IMR-90 (cell line): ENCODE results near the gene INTS11. TPM values are rescaled to one million over a fixed set of nuclear protein-coding genes. Genes with fewer than 3 reads are reported as not detected.

Experiments used
- ATAC-seq: fragments of 200-7000 bp; cut with Tn5 transposase; 2 replicates; pipeline ENCODE4 v1.9.1; 2020; ENCODE audit warnings: low read depth, mild to moderate bottlenecking, moderate library complexity
- BruUV-seq: library from RNA; stranded (reverse); fragments of 400-500 nt; replicated peaks from 2 replicates; lab custom pipeline; 2021; lab: Mats Ljungman, UMichigan
- CTCF ChIA-PET: fragments of 300-600 bp; formaldehyde crosslinking; extraction: SDS; loops from one replicate; lab custom pipeline; 2021; ENCODE audit warnings: antibody characterized with exemption; lab: Yijun Ruan, JAX
- POLR2A ChIA-PET: fragments of 300-600 bp; sonication (Branson Sonifier 250); formaldehyde crosslinking; loops from one replicate; lab custom pipeline; 2022; ENCODE audit warnings: antibody characterized with exemption; ENCODE audit not compliant: unreplicated experiment; lab: Charles Lee
- DNase-seq: peaks from one replicate; pipeline ENCODE4 v3.0.0; 2013
- H2AFZ ChIP-seq: replicated peaks from 2 replicates; pipeline ENCODE3; 2013; ENCODE audit warnings: low read length, mild to moderate bottlenecking; ENCODE audit not compliant: poor library complexity
- H2AK5ac ChIP-seq: 2 replicates; pipeline ENCODE4 v1.6.1; 2013; ENCODE audit warnings: low read depth, low read length, inconsistent platforms
- H2AK9ac ChIP-seq: replicated peaks from 2 replicates; pipeline ENCODE3; 2013; ENCODE audit warnings: mild to moderate bottlenecking, low read depth, low read length, moderate library complexity; ENCODE audit not compliant: poor library complexity
- H2BK120ac ChIP-seq: 2 replicates; pipeline ENCODE4 v1.6.1; 2013; ENCODE audit warnings: low read depth, low read length, inconsistent platforms
- H2BK15ac ChIP-seq: 3 replicates; pipeline ENCODE4 v1.6.1; 2013; ENCODE audit warnings: low read depth, low read length, inconsistent platforms
- H2BK20ac ChIP-seq: 2 replicates; pipeline ENCODE4 v1.6.1; 2013; ENCODE audit warnings: low read depth, mild to moderate bottlenecking, inconsistent platforms, low read length, moderate library complexity
- H2BK5ac ChIP-seq: 2 replicates; pipeline ENCODE4 v1.6.1; 2013; ENCODE audit warnings: mild to moderate bottlenecking, low read depth, low read length, inconsistent platforms; ENCODE audit not compliant: poor library complexity, severe bottlenecking
- H3K14ac ChIP-seq: replicated peaks from 2 replicates; pipeline ENCODE4 v1.6.1; 2013; ENCODE audit warnings: low read depth, low read length, inconsistent platforms
- H3K18ac ChIP-seq: 2 replicates; pipeline ENCODE4 v1.6.1; 2013; ENCODE audit warnings: low read depth, low read length, control low read depth
- H3K23ac ChIP-seq: 2 replicates; pipeline ENCODE4 v1.6.1; 2013; ENCODE audit warnings: low read depth, low read length, inconsistent platforms
- H3K27ac ChIP-seq: 2 replicates; pipeline ENCODE4 v1.5.1; 2013; ENCODE audit warnings: mild to moderate bottlenecking, control low read depth, low read length; ENCODE audit not compliant: insufficient read depth
- H3K27me3 ChIP-seq: 2 replicates; pipeline ENCODE4 v1.6.1; 2013; ENCODE audit warnings: low read length; ENCODE audit not compliant: control insufficient read depth, insufficient read depth
- H3K36me3 ChIP-seq: 2 replicates; pipeline ENCODE4 v1.6.1; 2013; ENCODE audit warnings: low read length, mixed read lengths; ENCODE audit not compliant: control insufficient read depth, insufficient read depth
- H3K4ac ChIP-seq: 2 replicates; pipeline ENCODE4 v1.6.1; 2013; ENCODE audit warnings: low read depth, low read length, inconsistent platforms
- H3K4me1 ChIP-seq: 2 replicates; pipeline ENCODE4 v1.6.1; 2013; ENCODE audit warnings: low read length, mixed read lengths; ENCODE audit not compliant: control insufficient read depth, insufficient read depth
- H3K4me2 ChIP-seq: 2 replicates; pipeline ENCODE4 v1.6.1; 2013; ENCODE audit warnings: low read depth, mild to moderate bottlenecking, control low read depth, low read length, moderate library complexity
- H3K4me3 ChIP-seq: 2 replicates; pipeline ENCODE4 v1.5.1; 2013; ENCODE audit warnings: low read depth, mild to moderate bottlenecking, control low read depth, low read length, moderate library complexity; ENCODE audit not compliant: insufficient read depth
- H3K56ac ChIP-seq: 2 replicates; pipeline ENCODE4 v1.6.1; 2013; ENCODE audit warnings: low read length, inconsistent platforms; ENCODE audit not compliant: insufficient read depth; ENCODE audit errors: extremely low read depth
- H3K79me1 ChIP-seq, 2 experiments: 2 replicates each; pipeline ENCODE4 v1.6.1; 2013; ENCODE audit warnings: low read length in 2 of 2, inconsistent platforms in 1 of 2, low read depth in 1 of 2
- H3K9ac ChIP-seq: 2 replicates; pipeline ENCODE4 v1.6.1; 2013; ENCODE audit warnings: low read depth, low read length, control low read depth
- H3K9me1 ChIP-seq: 2 replicates; pipeline ENCODE4 v1.6.1; 2013; ENCODE audit warnings: low read length, inconsistent platforms; ENCODE audit not compliant: insufficient read depth
- H3K9me3 ChIP-seq: 2 replicates; pipeline ENCODE4 v1.6.1; 2013; ENCODE audit warnings: low read length; ENCODE audit not compliant: control insufficient read depth, insufficient read depth
- H4K20me1 ChIP-seq: 2 replicates; pipeline ENCODE4 v1.6.1; 2013; ENCODE audit warnings: low read length, inconsistent platforms; ENCODE audit not compliant: insufficient read depth
- H4K5ac ChIP-seq: 2 replicates; pipeline ENCODE4 v1.6.1; 2013; ENCODE audit warnings: mild to moderate bottlenecking, low read depth, low read length, control low read depth
- H4K8ac ChIP-seq, 2 experiments: 2 replicates each; pipeline ENCODE4 v1.6.1; 2013; ENCODE audit warnings: low read depth in 2 of 2, low read length in 2 of 2, control low read depth in 1 of 2, inconsistent platforms in 1 of 2
- H4K91ac ChIP-seq: 2 replicates; pipeline ENCODE4 v1.6.1; 2013; ENCODE audit warnings: low read depth, low read length, inconsistent platforms; ENCODE audit not compliant: insufficient read depth
- CEBPB ChIP-seq: IDR thresholded peaks from 2 replicates; pipeline ENCODE4 v1.6.1; 2012; ENCODE audit warnings: low read depth, low read length, improper control_type of control experiment
- CTCF ChIP-seq: conservative IDR thresholded peaks from 2 replicates; pipeline ENCODE4 v1.5.1; 2012; ENCODE audit warnings: mild to moderate bottlenecking, low read depth, low read length, improper control_type of control experiment
- MAFK ChIP-seq: IDR thresholded peaks from 2 replicates; pipeline ENCODE4 v1.6.1; 2012; ENCODE audit warnings: low read depth, low read length, improper control_type of control experiment
- RAD21 ChIP-seq: IDR thresholded peaks from 2 replicates; pipeline ENCODE4 v1.6.1; 2012; ENCODE audit warnings: low read length, improper control_type of control experiment
- RFX5 ChIP-seq: IDR thresholded peaks from 2 replicates; pipeline ENCODE4 v1.8.0; 2012; ENCODE audit warnings: low read depth, mild to moderate bottlenecking, low read length, moderate library complexity
- WGBS, 2 experiments: methylation state at CpG; one replicate each; pipeline versions ENCODE4 v1.1.5 to v1.1.7; 2013; ENCODE audit warnings: missing lambda C conversion rate in 2 of 2; ENCODE audit not compliant: insufficient read length in 1 of 2; ENCODE audit errors: extremely low coverage in 2 of 2; 5-methylcytosine and 5-hydroxymethylcytosine counted together
- dilution Hi-C: fragments of 300-500 bp; cut with HindIII; formaldehyde crosslinking; loops from one replicate; pipeline ENCODE4 v1.14.3; 2018; ENCODE audit warnings: low sequenced_read_pairs; ENCODE audit not compliant: unreplicated experiment
- in situ Hi-C: fragments of 300-500 bp; cut with MboI; formaldehyde crosslinking; loops from 3 replicates; pipeline ENCODE4 v1.14.3; 2019; ENCODE audit warnings: low sequenced_read_pairs, inconsistent platforms, mixed read lengths
- intact Hi-C: fragments of 100-400 bp; cut with micrococcal nuclease; formaldehyde crosslinking; loops from 2 replicates; pipeline ENCODE4 v1.10.0; 2022
- polyA plus RNA-seq, 3 experiments: library from polyadenylated mRNA; depleted of rRNA; stranded (reverse); fragments of >200 nt; gene quantifications; 2 replicates each; pipeline ENCODE4 v1.2.3, GENCODE V29; 2012; ENCODE audit warnings: low replicate concordance in 1 of 3
- total RNA-seq: library from RNA; depleted of rRNA; stranded (reverse); fragments of >200 nt; gene quantifications from 2 replicates; pipeline ENCODE4 v1.2.3, GENCODE V29; 2012

INTS11 gene
- total and polyA plus RNA-seq, 2 of the 4 experiments (the other 2 are of a cell fraction) = 56.1 to 123 TPM

- in situ Hi-C loops (no loop called here), dilution Hi-C loops (no loop called here), intact Hi-C loops (loop anchor here (5.0 kb wide), 2 partner anchors 51 to 184 kb away; partner anchors contain the start of gene MXRA8)
- Histone ChIP-seq H2AK5ac (peak overlapping the region; percentile 91), H3K79me1 (peaks cover 3 to 66% of the 10 kb centered on the region in 2 experiments; a peak in 3 of 4 replicates), H3K4me1 (peaks cover 31% of the 10 kb centered on the region), H4K8ac (peak overlapping the region; percentile 34 to 72; a peak in 3 of 4 replicates), H3K9me3 (no peaks in the 10 kb centered on the region), H3K9ac (peak overlapping the region; percentile 91), H3K36me3 (peaks cover 13% of the 10 kb centered on the region), H3K4ac (peak overlapping the region; percentile 90), H2AK9ac (peak overlapping the region; percentile 97), H2BK120ac (0 out of 2 replicates have a peak overlapping the region, but pooled peaks have one; percentile 1), H2BK15ac (no peak overlapping the region; the same call in 2 of the 3 replicates), H4K5ac (0 out of 2 replicates have a peak overlapping the region, but pooled peaks have one; percentile 21), H3K18ac (no peak overlapping the region), H3K14ac (peak overlapping the region; percentile 61), H4K20me1 (peaks cover 39% of the 10 kb centered on the region), H3K27me3 (no peaks in the 10 kb centered on the region), H3K9me1 (peaks cover 3% of the 10 kb centered on the region), H3K23ac (peak overlapping the region; percentile 94), H4K91ac (peak overlapping the region; percentile 76), H3K27ac (peak overlapping the region; percentile 89), H3K56ac (peak overlapping the region; percentile 4; the same call in 1 of the 2 replicates), H2BK20ac (no peak overlapping the region), H3K4me2 (peak overlapping the region; percentile 100), H3K4me3 (peak overlapping the region; percentile 93), H2BK5ac (peak overlapping the region; percentile 75), H2AFZ (no peak overlapping the region)
- ChIA-PET POLR2A (no interaction called here), CTCF (no interaction called here)
- TSS peak; percentile 23 for BruUV-seq
- TF ChIP-seq CTCF (peak; percentile 29; the same call in 1 of the 2 replicates), RAD21 (peak; percentile 34), MAFK (no peak), RFX5 (no peak), CEBPB (no peak)
- DNase-seq (peak; percentile 27), ATAC-seq (no peak)
- WGBS, 2 experiments = 47% methylated on average over 4 of the region's 11 CpGs; no CpG with 5 or more reads in 1 of the 2 experiments
Measured at GRCh38 chr1:1306070-1306660, 18.3 kb downstream of the INTS11 start.
